ENCODE measurements around the gene NCOA1.

- no peak for TF ChIP-seq CTCF (IDR thresholded peaks at IDR 0.05)
- TF ChIP-seq POLR2AphosphoS5 (IDR thresholded peaks at IDR 0.05; ENCODE audit: low read depth, low read length), result no peak
- no peak for TF ChIP-seq PBX3 (IDR thresholded peaks at IDR 0.05)
- TF ChIP-seq ELF1 (IDR thresholded peaks at IDR 0.05), result no peak
- TF ChIP-seq MXI1 (IDR thresholded peaks at IDR 0.05; ENCODE audit: low read depth, low read length), result no peak
- TF ChIP-seq GATA2 (CRISPR knock-in tag; IDR thresholded peaks at IDR 0.05), result no peak
- TF ChIP-seq FOXM1 (IDR thresholded peaks at IDR 0.05; ENCODE audit: low read depth), result no peak
- TF ChIP-seq EZH2phosphoT487 (IDR thresholded peaks at IDR 0.05; ENCODE audit: borderline replicate concordance, low read depth), result no peak
- TF ChIP-seq NRF1 (IDR thresholded peaks at IDR 0.05; ENCODE audit: low read depth, low read length), result no peak
- TF ChIP-seq YY1 (IDR thresholded peaks at IDR 0.05; ENCODE audit: low read depth), result no peak
- TF ChIP-seq RAD21 (IDR thresholded peaks at IDR 0.05; ENCODE audit: low read length), result no peak
- no peak for TF ChIP-seq NFIC (IDR thresholded peaks at IDR 0.05; ENCODE audit: borderline replicate concordance)
These were observed 21.4 kb downstream of the NCOA1 start for GRCh38 chr2:24512404-24512803.
